Measurements from ENCODE around the gene RBM22.

The RBM22 gene

DNA sequence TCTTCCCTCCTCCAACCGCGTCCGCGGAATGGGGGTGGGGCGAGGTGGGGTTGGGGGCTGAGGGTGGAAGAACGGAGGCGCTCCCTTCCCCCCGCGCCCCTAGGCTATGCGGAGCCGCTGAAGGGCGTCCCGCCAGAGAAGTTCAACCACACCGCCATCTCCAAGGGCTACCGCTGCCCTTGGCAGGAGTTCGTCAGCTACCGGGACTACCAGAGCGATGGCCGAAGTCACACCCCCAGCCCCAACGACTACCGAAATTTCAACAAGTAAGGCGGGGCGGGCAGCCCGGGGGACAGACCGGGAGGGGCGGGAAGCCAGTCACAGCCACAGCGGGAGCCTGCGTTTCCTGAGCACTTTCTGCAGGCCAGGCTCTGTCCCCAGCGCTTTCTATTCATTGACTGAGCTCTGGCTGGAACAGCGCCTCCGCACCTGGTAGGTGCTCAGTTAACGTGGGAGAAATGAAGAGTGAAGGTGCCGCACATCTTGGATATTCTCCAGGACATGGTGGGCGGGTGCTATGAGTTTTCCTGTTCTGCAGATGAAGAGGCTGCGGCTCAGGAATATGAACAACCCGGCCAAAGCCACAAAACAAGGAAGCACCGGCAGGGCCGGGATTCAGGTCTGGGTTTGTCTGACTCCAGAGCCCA, 28.5 kb downstream of the RBM22 start:
- DNase-seq (ENCODE audit: low spot score), result no peak

DNA sequence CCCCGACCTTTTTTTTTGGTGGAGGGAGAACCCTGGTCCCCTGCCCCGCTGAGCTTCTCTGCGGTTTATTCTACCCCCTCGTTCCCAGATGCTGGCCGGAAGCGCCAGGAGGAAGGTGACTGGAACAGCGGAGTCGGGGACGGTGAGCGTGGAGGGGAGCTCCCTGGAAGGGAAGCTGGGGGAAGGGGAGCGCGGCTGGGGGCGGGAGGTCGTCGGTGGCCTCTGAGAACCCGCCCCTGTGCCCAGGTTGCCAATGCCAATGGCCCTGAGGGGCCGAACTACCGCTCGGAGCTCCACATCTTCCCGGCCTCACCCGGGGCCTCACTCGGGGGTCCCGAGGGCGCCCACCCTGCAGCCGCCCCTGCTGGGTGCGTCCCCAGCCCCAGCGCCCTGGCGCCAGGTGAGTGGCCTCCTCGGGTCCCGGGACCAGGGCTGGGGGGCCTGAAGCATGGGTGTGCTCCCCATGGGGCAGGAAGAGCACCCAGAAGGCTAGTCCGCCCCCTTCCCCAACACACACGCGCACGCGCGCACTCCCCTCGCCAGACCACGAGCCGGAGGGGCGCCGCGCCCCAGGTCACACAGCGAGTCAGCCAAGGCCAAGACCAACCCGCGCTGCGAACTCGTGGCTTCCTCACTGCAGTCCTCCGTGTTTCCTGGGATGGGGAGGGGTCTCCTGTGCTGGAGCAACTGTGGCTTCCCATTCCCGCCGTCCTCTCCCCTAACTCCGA, 29.2 kb downstream of the RBM22 start:
- DNase-seq (ENCODE audit: low spot score), result no peak

DNA sequence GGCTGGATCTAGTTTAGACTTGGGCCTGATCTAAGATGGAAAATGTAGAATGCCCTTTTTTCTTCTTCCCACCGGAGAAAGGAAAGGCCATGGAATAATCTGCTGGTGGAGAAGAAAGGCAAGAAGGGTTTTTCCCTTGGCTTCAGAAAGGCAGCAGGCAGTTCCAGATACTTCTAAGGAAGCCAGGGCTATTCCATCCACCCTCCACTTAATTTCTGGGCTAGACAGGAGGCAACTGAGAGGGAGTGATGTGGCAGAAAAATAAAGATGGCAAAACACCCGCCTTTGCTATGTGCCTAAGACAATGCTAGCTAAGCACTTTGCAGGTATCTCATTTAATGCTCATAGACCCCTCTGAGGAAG, 29.9 kb downstream of the RBM22 start:
- no peak for DNase-seq (ENCODE audit: low spot score)

DNA sequence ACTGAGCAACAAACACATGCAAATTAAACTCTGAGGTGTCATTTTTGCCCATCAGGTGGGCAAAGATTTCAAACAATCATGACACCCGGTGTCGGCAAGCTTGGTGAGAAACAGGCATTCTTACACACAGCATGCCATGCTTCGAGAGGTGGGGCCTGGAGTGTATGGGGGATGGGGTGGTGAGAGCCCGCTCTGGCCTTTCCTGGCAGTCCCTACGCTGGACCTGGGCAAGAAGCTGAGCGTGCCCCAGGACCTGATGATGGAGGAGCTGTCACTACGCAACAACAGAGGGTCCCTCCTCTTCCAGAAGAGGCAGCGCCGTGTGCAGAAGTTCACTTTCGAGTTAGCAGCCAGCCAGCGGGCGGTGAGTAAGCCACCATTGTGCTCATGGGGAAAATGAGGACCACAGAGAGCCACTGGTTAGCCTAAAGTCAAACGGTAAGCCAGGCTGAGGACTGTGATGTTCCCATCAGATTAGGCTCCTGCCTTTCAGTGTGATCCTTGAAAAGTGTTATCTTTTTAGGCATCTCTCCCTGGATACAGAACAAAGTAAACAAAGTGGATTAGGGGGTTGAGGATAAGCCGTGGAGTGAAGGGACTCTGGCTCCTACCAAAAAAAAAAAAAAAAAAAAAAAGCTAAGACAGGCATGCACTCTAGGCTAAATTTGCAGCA, 30.5 kb downstream of the RBM22 start:
- no peak for DNase-seq (ENCODE audit: low spot score)

DNA sequence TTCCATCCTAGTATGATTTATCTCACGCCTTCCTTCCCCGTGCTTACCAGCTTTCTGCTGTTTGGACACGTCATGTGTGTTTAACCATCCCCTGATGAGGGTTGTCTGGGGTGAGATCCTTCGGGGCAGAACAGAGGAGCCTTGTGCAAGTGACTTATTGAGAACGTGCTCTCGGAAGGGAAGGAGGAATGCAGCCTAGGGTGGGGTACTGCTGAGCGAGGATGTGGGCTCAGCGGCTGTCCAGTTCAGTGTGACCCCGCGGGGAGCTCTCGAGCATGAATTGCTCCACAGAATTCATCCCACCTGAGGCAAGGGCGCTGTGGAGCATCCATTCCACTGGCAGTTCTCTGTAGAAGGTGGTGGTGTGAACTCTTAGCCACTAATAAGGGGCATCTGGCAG, 35.8 kb downstream of the RBM22 start:
- no peak for DNase-seq (ENCODE audit: low spot score)

DNA sequence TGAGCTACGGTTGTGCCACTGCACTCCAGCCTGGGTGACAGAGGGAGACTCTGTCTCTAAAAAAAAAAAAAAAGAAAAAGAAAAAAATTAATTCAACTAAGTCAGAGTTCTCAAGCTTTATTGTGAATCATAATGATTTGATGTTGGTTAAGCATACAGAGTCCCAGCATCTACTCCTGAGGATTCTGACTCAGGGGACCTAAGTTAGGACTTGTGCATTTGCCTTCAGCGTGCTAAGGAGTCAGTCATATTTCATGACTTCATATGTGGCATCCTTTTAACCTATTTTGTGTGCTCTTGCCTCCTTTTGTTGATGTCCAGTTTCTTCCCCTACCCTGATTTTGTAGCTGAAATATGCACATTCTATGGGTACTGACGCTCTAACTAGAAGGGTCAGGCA, 36.9 kb downstream of the RBM22 start:
- no peak for DNase-seq (ENCODE audit: low spot score)

DNA sequence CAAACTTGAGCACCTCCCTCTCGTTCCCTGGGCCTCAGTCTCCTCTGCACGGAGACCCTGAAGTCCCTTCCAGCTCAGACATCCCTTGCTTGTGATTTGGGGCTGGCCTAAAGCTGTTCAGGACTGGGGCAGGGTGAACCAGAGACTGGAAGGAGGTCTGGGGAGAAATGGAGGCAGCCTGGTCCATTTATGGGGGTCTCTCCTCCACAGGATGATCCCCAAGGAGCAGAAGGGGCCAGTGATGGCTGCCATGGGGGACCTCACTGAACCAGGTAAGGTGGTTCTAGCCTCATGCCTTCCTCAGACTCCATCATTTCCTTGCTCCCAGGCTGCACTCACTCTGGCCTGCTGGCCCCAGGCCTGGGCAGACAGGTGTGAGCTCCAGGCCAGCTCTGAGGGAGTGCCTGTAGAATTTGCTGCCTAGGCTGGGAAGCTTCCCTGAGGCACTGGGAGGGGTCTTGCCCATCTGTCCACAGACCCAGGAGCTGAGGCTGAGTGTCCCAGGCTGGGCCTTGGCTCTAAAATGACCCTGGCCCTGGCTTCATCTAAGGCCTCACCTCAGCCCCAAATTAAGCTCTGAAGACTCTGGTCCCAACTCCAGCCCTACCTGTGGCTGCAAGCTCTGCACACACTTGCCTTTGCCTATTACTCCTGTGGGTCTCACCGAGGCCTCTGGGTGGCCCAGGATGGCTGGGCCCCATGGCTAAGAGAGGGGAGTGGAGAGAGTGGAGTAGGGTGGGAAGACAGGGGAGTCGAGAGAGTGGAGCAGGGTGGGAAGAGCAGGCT, 37.9 kb downstream of the RBM22 start:
- no peak for DNase-seq (ENCODE audit: low spot score)

DNA sequence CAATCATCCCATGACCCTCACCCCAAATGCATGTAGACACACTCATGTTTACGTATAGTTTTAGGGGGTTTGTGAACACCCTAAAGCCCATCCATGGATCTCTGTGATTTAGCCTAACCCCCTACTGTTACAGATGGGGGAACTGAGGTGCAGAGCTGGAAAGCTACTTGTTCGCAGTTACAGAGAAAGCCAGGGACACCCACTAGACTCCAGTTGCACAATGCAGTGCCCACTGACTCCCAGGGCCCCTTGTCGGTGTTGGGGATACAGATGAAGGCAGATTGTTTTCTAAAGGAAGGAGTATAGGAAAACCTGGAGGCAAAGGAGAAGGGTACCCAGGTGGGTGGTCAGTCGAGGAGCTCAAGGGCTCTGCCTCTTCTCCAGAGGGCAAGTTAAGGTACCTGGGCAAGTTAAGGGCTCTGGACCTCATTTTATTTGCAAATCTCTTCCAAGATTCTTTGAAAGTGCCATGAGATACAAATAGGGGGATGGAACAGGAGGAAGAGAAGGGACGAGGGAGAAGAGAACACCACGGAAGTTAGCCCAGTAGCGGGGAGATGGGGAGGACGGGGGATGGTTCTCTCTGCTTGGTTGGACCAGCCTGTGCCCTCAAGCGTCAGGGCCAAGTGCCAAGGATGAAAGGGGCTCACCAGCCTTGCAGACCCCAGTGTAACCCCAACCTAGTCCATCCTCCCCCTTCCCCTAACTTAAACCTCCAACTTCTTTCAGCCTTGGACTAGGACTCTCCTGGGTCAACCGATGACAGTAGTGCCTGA, 38.9 kb downstream of the RBM22 start:
- DNase-seq (ENCODE audit: low spot score), result no peak

DNA sequence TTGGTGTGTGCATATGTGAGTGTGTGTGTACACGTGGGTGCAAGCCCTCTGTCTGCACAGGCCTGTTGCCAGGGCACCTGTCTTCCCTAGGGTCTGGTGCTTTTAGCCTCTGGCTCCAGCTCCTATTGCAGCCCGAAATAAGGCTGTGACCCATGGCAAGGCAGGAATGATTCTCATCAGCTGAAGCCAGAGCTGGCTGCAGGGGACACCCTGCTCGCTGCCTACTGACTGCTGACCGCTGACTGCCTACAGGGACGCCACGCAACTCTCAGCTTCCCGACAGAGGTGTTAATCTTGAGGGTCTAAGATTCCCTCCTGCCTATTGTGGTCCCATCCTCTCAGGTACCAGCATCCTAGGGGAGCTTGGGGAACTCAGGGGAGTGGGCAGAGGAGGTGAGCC, 39.8 kb downstream of the RBM22 start, which contains the start of gene MYOZ3:
TSS of gene MYOZ3 (plus strand) at position 166 of the 400 bp plus-strand sequence. CDS start 1,691 bp downstream, outside the sequence.
- DNase-seq (ENCODE audit: low spot score), result no peak

DNA sequence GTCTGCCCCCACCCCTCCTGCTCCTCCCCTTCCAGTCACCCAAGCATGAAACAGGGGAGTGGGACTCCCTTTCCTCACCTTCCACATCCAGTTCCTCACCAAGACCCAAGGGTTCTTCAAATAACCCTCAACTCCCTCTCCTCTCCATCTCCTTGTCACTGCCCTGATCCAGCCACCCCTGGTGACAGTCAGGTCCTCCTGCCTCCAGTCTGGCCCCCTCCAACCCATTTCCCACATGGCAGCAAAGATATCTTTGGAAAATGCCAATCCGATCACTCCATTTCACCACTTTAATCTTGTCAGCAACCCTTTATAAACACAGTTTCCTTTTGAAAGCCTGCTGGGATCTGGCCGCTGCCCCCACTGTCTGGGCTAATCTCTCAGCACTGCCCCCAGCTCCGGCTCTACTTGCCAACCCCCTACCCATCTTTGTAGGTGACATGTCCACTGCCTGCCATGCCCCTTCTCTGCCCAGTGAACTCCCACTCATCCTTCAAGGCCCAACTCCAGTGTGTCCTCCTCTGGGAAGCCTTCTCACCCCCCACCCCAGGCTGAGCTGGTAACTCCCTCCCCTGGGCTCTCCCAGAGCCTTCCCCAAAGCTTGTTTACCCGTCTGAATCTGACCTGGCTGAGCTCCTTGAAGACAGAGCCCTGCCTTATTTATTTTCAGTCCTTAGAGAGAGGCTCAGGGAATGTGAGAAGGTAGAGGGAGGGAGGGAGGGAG, 40.6 kb downstream of the RBM22 start:
- DNase-seq (ENCODE audit: low spot score), result peak; percentile 1

DNA sequence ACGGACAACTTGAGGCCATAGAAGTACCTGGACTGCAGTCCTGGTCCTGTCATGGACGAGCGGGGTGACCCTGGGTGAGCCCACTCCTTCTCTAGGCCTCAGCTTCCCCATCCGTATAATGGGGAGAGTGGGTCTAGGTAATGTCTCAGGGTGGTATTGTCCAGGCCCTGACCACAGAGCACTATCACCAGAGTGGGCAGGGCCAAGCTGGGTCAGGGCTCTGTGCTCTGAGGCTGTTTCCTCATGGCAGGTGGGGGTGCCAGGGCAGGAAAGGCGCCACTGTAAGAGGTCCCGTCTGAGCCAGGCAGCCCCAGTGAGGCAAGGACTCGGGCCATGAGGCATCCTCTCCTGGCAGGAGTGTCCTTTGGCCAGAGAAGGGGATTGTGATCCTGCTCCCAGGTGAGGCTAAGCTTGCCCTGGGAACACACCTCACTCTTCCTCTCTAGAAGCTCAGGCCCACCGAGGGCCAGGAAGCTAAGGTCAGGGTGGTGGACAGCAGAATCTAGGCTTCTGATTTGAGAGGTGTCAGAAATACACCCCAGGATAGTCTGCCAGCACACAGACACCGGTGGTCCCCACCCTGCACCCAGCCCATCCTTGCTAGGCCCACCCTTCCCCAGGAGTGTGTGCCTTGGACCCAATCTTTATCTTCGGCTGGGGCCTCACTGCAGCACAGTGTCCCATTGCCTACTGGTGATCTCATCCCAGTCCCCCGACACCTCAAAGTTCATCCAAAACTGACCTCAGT, 41.3 kb downstream of the RBM22 start:
- DNase-seq (ENCODE audit: low spot score), result no peak

DNA sequence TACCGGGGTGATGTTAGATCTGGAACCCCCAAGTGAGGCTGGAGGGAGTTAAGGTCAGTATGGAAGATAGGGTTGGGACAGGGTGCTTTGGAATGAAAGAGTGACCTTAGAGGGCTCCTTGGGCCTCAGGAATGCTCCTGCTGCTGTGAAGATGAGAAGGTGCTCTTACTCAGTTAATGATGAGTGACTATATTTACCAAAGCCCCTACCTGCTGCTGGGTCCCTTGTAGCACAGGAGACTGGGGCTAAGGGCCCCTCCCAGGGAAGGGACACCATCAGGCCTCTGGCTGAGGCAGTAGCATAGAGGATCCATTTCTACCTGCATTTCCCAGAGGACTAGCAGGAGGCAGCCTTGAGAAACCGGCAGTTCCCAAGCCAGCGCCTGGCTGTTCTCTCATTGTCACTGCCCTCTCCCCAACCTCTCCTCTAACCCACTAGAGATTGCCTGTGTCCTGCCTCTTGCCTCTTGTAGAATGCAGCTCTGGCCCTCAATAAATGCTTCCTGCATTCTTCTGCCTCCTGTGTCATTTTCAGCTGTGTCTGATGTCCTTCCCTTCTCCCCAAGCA, 42.1 kb downstream of the RBM22 start:
- DNase-seq (ENCODE audit: low spot score), result no peak

DNA sequence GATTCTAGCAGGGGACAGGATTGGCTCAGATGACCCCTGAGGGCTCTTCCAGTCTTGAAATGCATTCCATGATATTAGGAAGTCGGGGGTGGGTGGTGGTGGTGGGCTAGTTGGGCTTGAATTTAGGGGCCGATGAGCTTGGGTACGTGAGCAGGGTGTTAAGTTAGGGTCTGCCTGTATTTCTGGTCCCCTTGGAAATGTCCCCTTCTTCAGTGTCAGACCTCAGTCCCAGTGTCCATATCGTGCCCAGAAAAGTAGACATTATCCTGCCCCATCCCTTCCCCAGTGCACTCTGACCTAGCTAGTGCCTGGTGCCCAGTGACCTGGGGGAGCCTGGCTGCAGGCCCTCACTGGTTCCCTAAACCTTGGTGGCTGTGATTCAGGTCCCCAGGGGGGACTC, 42.7 kb downstream of the RBM22 start:
- DNase-seq (ENCODE audit: low spot score), result peak; percentile 1

DNA sequence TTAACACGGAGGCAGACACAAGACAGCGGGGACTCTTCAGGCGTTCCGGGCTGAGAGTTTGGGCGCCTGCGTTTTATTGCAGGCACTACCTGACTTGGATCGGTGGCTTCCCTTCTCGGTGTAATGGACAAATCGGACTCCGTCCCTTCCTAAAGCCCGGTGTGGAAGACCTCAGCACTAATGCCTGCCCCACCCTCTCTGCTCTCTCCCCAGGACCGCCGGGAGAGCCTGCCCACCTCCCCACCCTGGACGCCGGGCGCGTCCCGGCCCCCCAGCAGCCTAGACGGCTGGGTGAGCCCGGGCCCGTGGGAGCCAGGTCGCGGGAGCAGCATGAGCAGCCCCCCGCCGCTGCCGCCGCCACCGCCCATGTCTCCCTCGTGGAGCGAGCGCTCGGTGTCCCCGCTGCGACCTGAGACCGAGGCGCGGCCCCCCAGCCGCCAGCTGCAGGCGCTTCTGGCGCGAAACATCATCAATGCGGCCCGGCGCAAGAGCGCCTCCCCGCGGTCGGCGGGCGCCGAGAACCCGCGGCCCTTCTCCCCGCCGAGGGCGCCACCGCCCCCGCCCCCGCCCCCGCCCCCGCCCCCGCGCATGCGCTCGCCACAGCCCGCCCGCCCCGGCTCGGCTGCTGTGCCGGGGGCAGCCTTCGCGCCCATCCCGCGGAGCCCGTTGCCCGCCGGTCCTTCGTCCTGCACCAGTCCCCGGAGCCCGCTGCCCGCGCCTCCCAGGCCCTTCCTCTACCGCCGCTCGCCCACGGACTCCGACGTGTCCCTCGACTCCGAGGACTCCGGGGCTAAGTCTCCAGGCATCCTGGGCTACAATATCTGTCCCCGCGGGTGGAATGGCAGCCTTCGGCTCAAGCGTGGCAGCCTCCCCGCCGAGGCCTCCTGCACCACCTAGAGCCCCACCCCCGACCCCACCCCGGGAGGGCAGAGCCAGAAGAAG, 44.4 kb downstream of the RBM22 start:
- DNase-seq (ENCODE audit: low spot score), result peak; percentile 66

DNA sequence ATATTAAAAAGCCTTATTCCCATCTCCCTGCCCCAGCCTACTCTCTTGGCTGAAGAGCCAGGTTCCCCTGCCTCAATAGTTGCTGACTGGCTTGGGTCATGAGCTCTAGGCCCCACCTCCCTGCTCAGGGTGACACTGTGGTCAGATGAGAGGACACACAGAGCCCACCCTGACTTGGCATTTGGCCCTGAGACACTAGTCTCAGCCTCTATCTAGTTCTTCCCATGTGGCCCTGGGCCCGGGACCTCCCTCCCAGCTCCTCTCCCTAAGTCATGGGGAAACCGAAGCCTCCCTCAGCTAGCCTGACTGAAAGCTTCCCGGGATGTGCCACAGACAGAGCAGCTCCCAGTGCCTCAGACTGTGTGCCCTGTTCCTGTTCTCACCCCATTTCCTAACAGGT, 45.6 kb downstream of the RBM22 start:
- no peak for DNase-seq (ENCODE audit: low spot score)

DNA sequence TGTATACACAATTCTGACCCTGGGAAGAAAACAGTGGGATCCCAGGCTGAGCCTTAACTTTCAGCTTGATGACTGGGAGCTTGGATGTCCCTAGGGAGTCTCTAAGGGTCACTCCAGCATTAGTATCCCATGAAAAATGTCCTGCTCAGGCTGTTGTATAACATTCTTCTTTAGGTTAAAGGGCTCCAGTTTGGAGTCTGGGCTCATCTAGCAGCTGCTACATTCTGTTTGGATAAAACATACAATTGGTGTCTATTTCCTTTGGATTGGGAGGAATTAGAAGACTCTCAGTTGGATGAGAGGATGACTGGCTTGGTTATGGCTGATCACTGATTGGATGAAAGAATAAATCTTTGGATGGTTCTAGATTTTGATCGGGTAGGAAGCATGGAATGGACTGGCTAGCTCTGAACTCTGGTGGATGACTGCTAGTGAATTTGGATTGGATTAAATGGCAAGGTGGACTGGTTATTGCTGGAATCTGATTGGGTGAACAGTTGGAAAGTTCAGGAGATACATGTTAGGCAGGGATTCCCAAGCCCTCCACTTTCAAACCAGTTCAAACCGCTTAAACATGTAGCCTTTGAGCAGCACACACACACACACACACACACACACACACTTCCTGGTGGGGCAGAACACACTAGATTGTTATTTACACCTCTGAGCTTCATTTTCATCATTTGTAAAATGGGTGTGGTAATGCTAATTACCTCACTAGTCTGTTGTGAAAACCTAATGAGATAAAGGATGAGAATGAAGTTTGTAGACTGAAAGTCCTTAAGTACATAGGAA, 46.9 kb downstream of the RBM22 start:
- no peak for DNase-seq (ENCODE audit: low spot score)

DNA sequence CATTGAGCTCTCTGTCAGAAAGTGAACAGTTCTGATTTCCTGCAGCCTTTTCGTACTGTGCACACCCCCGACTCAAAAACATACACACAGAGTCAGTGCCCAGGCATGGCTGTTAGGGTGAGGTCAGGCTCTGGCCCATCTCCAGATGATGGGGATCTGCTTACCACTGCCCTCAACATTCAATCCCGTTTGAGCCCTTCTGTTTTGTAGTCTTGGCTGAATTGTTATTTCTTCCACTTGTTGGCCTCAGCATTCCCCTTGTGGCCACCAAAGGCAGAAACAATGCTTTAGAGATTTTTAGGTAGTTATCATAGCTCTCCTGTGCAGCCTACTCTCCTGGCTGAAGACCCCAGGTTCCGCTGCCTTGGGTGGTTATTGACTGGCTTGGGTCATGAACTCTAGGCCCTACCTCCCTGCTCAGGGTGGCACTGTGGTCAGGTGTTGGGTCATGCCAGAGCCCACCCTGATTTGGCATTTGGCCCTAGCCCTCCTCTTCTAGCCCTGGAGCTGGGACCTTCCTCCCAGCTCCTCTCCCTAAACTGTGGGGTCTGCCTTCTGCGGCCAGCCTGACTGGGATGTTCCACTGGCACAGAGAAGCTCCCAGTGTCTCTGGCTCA, 47.6 kb downstream of the RBM22 start:
- DNase-seq (ENCODE audit: low spot score), result no peak

Data from Ammon's horn (tissue), 1 donor.